Ishikawa (cell line): Measurements from ENCODE around the gene CUBN.

Experiments used
- CEBPB ChIP-seq: IDR thresholded peaks from 2 replicates; pipeline ENCODE4 v1.6.1; 2012
- EGR1 ChIP-seq: IDR thresholded peaks from 2 replicates; pipeline ENCODE4 v1.6.1; 2012
- EP300 ChIP-seq: IDR thresholded peaks from 2 replicates; pipeline ENCODE4 v1.6.1; 2012; ENCODE audit warnings: borderline replicate concordance
- FOXM1 ChIP-seq: IDR thresholded peaks from 2 replicates; pipeline ENCODE4 v1.6.1; 2012; ENCODE audit warnings: low read depth, borderline replicate concordance
- NFIC ChIP-seq: IDR thresholded peaks from 2 replicates; pipeline ENCODE4 v1.6.1; 2012
- RAD21 ChIP-seq: IDR thresholded peaks from 2 replicates; pipeline ENCODE4 v1.6.1; 2012; ENCODE audit warnings: low read depth
- TAF1 ChIP-seq: IDR thresholded peaks from 2 replicates; pipeline ENCODE4 v1.6.1; 2012; ENCODE audit warnings: low read depth, mild to moderate bottlenecking
- TCF12 ChIP-seq: IDR thresholded peaks from 2 replicates; pipeline ENCODE4 v1.6.1; 2012; ENCODE audit warnings: low read depth
- TEAD4 ChIP-seq: IDR thresholded peaks from 2 replicates; pipeline ENCODE4 v1.6.1; 2012
- YY1 ChIP-seq: IDR thresholded peaks from 2 replicates; pipeline ENCODE4 v1.6.1; 2012; ENCODE audit warnings: low read depth
- ZBTB7A ChIP-seq: IDR thresholded peaks from 2 replicates; pipeline ENCODE4 v1.6.1; 2012; ENCODE audit warnings: low read depth
- TF ChIP-seq, protein P1 (sequence below): IDR thresholded peaks from 2 replicates; pipeline ENCODE4 v1.6.1; 2012
- TF ChIP-seq, protein P2 (sequence below): IDR thresholded peaks from 2 replicates; pipeline ENCODE4 v1.6.1; 2012; ENCODE audit warnings: low read depth, mild to moderate bottlenecking
- TF ChIP-seq, protein P3 (sequence below): IDR thresholded peaks from 2 replicates; pipeline ENCODE4 v1.6.1; 2012

The CUBN gene

DNA sequence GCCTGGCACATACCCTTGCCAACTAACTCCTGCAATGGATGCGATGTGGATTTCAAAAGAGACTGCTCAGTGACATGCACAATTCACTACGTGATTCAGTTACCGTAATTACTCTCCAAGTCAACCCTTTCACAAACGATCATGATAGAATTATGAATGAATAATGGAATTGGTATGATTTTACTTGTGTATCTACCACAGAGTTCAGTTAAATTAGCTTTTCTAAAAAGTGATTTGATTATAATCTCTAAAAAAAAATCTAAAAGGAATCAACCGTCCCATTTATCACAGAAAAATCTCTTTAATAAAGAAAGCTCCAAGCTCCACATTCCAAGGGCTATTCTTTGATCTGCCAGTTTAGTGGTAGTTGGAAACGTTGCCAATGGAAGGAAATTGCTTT, 282.0 kb downstream of the CUBN start:
- TF ChIP-seq NFIC = no peak
- TF ChIP-seq, protein P1, sequence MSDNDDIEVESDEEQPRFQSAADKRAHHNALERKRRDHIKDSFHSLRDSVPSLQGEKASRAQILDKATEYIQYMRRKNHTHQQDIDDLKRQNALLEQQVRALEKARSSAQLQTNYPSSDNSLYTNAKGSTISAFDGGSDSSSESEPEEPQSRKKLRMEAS = no peak
- no peak for TF ChIP-seq EP300
- TF ChIP-seq, protein P2, sequence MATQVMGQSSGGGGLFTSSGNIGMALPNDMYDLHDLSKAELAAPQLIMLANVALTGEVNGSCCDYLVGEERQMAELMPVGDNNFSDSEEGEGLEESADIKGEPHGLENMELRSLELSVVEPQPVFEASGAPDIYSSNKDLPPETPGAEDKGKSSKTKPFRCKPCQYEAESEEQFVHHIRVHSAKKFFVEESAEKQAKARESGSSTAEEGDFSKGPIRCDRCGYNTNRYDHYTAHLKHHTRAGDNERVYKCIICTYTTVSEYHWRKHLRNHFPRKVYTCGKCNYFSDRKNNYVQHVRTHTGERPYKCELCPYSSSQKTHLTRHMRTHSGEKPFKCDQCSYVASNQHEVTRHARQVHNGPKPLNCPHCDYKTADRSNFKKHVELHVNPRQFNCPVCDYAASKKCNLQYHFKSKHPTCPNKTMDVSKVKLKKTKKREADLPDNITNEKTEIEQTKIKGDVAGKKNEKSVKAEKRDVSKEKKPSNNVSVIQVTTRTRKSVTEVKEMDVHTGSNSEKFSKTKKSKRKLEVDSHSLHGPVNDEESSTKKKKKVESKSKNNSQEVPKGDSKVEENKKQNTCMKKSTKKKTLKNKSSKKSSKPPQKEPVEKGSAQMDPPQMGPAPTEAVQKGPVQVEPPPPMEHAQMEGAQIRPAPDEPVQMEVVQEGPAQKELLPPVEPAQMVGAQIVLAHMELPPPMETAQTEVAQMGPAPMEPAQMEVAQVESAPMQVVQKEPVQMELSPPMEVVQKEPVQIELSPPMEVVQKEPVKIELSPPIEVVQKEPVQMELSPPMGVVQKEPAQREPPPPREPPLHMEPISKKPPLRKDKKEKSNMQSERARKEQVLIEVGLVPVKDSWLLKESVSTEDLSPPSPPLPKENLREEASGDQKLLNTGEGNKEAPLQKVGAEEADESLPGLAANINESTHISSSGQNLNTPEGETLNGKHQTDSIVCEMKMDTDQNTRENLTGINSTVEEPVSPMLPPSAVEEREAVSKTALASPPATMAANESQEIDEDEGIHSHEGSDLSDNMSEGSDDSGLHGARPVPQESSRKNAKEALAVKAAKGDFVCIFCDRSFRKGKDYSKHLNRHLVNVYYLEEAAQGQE = no peak
- TF ChIP-seq TAF1 = no peak
- TF ChIP-seq, protein P3, sequence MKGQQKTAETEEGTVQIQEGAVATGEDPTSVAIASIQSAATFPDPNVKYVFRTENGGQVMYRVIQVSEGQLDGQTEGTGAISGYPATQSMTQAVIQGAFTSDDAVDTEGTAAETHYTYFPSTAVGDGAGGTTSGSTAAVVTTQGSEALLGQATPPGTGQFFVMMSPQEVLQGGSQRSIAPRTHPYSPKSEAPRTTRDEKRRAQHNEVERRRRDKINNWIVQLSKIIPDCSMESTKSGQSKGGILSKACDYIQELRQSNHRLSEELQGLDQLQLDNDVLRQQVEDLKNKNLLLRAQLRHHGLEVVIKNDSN = no peak
- no peak for TF ChIP-seq RAD21
- no peak for TF ChIP-seq TCF12
- TF ChIP-seq FOXM1 = no peak
- no peak for TF ChIP-seq CEBPB
- TF ChIP-seq YY1 = no peak
- TF ChIP-seq EGR1 = no peak

DNA sequence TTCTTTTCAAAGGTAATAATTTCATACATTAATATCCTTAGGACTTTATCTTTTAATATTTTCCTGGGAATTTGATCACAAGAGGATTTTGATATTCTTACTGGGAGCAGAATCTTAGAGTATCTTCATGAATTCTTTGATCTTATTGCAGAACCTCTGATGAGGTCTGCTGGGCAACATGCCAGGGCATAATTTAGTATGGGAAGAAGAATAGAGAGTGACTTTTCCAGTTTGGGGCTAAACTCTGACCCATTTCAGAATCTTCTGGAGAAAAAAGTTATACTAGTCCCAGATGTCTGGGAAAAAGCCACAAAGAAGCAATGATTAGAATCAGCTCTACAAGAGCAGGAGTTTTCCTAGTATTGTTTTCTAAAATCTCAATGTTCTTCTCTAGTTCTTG, 284.4 kb downstream of the CUBN start:
- TF ChIP-seq YY1 (no peak), FOXM1 (no peak), NFIC (no peak), TCF12 (no peak)
- TF ChIP-seq, protein P1 = no peak
- TF ChIP-seq, protein P2 = no peak

DNA sequence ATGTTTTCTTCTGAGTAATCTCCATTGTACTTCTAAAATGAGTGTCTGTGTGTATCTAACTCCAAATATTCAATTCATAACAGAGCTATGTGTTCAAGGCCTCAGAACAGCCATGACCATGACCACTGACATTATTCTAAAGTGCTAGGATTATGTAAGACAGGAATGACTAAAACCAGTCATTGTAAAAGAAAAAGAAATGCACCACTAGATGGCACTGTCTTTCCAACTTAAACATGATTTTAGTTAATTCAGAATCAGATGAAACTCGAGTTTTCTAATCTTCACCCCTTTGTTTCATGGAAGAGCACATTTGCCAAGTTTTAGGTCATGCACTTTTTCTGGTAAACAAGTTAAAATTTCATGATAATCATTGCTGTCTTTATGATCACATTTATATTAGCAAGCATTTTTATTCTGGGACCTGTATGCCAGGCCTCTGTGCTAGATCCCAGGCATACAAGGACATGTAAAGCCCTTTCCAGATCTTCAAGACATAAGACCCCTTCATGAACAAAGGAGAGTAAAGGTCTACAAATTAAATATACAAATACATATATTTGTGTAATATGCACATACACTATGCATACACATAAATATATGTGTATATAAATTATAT, 286.2 kb downstream of the CUBN start:
- TF ChIP-seq ZBTB7A (no peak), TAF1 (no peak), RAD21 (peak; percentile 62)

DNA sequence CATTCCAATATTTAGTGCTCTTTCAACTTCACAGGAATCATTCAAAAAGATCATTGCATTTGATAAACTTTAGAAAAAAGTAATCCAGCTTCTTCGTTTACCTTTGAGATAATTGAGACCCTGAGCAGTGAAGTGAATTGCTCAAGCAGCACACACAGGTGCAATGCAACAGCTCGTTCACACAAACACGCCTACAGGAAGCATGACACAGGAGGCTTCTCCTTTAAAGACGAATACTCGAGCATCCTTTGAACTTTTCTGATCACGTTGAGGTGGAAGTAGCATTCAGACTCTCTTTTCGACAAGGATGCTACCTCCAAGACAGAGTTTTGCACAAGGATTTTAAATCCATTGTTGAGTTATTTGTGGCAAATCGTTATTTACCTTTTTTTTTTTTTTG, 294.4 kb downstream of the CUBN start:
- TF ChIP-seq NFIC (no peak), EGR1 (no peak), TAF1 (no peak), FOXM1 (no peak), YY1 (no peak), TCF12 (no peak), TEAD4 (no peak), ZBTB7A (no peak)
- TF ChIP-seq, protein P2 = no peak
- TF ChIP-seq, protein P3 = no peak
- TF ChIP-seq, protein P1 = no peak

DNA sequence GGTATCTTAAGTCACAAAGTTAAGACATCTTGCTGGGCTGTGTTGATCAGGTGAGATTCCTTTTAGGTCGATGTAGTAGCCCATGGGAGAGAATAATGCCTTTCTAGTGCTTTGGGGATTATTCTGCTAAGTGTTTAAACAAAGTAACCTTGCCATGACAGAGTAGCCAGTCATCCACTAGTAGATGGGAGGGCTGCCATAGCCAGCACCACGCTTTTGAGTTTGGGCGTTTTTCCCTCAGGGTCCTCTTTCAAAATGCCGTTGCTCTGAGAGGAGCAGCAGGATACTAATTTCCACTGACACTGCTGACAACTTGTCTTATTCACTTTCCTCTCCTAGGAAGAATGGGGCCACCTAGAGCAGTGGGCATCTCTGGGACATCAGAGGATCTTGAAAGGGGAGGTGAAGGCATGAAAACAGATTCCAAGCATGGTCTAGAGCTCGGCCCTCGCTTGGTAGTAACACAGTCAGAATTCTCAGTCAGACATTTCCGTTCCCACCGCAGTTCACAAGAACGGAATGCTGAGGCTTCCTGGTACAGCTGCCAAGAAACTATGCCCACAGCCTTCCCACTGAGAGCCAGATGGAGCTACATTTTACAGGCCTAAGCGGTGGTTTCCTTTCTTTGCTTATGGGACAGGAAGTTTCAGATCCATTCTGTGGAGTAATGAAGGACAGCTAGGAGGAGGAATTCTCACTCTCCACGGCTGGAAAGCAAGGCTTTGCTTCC, 297.1 kb downstream of the CUBN start:
- no peak for TF ChIP-seq NFIC
- TF ChIP-seq TAF1 = no peak
- no peak for TF ChIP-seq CEBPB
- no peak for TF ChIP-seq RAD21
- no peak for TF ChIP-seq ZBTB7A
- no peak for TF ChIP-seq YY1
- no peak for TF ChIP-seq TEAD4
- TF ChIP-seq, protein P3 = no peak
